HL-60 (cell line): ENCODE results near the gene HACD4.

Experiments used
- TF ChIP-seq, protein P1 (sequence below): IDR thresholded peaks from one replicate; pipeline ENCODE4 v1.5.1; 2011; ENCODE audit warnings: low read length, control low read depth, inconsistent platforms; ENCODE audit not compliant: insufficient read depth
- TF ChIP-seq, protein P2 (sequence below): IDR thresholded peaks from 2 replicates; pipeline ENCODE4 v1.6.1; 2012; ENCODE audit warnings: low read depth; ENCODE audit not compliant: insufficient replicate concordance

DNA sequence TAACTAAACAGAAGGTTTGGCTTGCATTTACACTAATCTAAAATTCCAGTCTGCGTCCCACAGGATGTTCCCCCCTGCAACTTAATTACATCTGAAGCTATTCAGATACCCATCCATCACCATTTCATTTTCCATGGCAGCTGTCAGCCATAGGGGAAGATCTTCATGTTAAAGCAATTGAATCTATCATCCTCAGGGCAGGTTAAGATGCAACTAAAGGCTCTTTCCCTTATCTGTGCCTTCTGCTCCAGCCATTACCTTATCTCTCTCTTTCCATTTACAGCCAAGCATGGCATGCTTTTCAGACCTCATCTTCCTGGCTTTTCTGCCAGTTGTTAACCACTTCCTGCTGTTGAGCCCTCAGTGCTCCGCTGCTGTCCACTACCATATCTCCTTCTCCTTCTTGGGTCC, 15.8 kb upstream of the HACD4 start:
- TF ChIP-seq, protein P1, sequence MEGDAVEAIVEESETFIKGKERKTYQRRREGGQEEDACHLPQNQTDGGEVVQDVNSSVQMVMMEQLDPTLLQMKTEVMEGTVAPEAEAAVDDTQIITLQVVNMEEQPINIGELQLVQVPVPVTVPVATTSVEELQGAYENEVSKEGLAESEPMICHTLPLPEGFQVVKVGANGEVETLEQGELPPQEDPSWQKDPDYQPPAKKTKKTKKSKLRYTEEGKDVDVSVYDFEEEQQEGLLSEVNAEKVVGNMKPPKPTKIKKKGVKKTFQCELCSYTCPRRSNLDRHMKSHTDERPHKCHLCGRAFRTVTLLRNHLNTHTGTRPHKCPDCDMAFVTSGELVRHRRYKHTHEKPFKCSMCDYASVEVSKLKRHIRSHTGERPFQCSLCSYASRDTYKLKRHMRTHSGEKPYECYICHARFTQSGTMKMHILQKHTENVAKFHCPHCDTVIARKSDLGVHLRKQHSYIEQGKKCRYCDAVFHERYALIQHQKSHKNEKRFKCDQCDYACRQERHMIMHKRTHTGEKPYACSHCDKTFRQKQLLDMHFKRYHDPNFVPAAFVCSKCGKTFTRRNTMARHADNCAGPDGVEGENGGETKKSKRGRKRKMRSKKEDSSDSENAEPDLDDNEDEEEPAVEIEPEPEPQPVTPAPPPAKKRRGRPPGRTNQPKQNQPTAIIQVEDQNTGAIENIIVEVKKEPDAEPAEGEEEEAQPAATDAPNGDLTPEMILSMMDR: no peak
- TF ChIP-seq, protein P2, sequence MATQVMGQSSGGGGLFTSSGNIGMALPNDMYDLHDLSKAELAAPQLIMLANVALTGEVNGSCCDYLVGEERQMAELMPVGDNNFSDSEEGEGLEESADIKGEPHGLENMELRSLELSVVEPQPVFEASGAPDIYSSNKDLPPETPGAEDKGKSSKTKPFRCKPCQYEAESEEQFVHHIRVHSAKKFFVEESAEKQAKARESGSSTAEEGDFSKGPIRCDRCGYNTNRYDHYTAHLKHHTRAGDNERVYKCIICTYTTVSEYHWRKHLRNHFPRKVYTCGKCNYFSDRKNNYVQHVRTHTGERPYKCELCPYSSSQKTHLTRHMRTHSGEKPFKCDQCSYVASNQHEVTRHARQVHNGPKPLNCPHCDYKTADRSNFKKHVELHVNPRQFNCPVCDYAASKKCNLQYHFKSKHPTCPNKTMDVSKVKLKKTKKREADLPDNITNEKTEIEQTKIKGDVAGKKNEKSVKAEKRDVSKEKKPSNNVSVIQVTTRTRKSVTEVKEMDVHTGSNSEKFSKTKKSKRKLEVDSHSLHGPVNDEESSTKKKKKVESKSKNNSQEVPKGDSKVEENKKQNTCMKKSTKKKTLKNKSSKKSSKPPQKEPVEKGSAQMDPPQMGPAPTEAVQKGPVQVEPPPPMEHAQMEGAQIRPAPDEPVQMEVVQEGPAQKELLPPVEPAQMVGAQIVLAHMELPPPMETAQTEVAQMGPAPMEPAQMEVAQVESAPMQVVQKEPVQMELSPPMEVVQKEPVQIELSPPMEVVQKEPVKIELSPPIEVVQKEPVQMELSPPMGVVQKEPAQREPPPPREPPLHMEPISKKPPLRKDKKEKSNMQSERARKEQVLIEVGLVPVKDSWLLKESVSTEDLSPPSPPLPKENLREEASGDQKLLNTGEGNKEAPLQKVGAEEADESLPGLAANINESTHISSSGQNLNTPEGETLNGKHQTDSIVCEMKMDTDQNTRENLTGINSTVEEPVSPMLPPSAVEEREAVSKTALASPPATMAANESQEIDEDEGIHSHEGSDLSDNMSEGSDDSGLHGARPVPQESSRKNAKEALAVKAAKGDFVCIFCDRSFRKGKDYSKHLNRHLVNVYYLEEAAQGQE: no peak
